Tibial nerve (tissue), 3 donors: Measurements from ENCODE around the gene CEP44.

Source experiments
- POLR2A ChIP-seq, 2 donors: fragments of 450-650 bp; IDR thresholded peaks; one replicate each; pipeline ENCODE4 v1.6.1; 2017; ENCODE audit warnings: antibody characterized with exemption in 2 of 2, mild to moderate bottlenecking in 2 of 2, moderate library complexity in 2 of 2
- TF ChIP-seq, protein P1 (sequence below), 5 experiments: fragments of 200-600 bp in 3 of 5; fragments of 450-650 bp in 2 of 5; sonication (generic) in 3 of 5; IDR thresholded peaks; one replicate each; pipeline ENCODE4 v1.5.1; 2016 to 2019; ENCODE audit warnings: antibody characterized with exemption in 5 of 5, mild to moderate bottlenecking in 3 of 5, moderate library complexity in 2 of 5

DNA sequence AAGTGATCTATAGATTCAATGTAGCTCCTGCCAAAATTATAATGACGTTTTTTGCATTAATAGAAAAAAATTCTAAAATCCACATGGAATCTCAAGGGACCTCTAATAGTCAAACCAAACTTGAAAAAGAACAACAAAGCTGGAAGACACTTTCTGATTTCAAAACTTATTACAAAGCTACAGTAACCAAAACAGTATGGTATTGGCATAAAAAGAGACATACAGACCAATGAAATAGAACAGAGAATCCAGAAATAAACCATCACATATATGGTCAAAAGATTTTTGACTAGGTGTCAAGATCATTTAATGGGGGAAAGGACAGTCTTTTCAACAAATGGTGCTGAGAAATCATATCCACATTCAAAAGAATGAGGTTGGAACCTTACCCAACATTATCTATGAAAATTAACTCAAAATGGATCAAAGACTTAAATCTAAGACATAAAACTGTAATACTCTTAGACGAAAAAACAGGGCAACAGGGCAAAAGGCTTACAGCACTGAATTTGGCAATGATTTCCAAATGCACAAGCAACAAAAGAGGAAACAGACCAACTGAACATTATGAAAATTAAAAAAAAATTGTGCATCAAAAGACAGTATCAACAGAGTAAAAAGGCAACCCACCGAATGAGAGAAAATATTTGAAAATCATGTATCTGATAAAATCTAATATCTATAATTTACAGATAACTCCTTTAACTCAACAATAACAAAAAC, 4.1 kb upstream of the CEP44 start:
- no peak for TF ChIP-seq POLR2A (IDR thresholded peaks at IDR 0.05)
- TF ChIP-seq, protein P1, sequence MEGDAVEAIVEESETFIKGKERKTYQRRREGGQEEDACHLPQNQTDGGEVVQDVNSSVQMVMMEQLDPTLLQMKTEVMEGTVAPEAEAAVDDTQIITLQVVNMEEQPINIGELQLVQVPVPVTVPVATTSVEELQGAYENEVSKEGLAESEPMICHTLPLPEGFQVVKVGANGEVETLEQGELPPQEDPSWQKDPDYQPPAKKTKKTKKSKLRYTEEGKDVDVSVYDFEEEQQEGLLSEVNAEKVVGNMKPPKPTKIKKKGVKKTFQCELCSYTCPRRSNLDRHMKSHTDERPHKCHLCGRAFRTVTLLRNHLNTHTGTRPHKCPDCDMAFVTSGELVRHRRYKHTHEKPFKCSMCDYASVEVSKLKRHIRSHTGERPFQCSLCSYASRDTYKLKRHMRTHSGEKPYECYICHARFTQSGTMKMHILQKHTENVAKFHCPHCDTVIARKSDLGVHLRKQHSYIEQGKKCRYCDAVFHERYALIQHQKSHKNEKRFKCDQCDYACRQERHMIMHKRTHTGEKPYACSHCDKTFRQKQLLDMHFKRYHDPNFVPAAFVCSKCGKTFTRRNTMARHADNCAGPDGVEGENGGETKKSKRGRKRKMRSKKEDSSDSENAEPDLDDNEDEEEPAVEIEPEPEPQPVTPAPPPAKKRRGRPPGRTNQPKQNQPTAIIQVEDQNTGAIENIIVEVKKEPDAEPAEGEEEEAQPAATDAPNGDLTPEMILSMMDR (IDR thresholded peaks at IDR 0.05): no peak
